ENCODE data around the gene BRSK1.

Gene BRSK1

GRCh38 chr19:55269299-55269698 lies 14.5 kb upstream of the BRSK1 start:
- Histone ChIP-seq H3K27me3 (ENCODE audit: control insufficient read depth in 3 of 3, insufficient read depth in 3 of 3, low read depth in 1 of 3, low read length in 3 of 3) (no peaks in the 10 kb centered on the region), H2BK120ac (ENCODE audit: low read depth, low read length) (no peak overlapping the region), H3K9me3 (replicated peaks in 1 of 2; ENCODE audit: control insufficient read depth in 2 of 2, insufficient read depth in 1 of 2, low read depth in 1 of 2, low read length in 2 of 2) (peaks cover 3% of the 10 kb centered on the region in 2 donors), H2AK5ac (ENCODE audit: low read depth, low read length) (no peak overlapping the region), H3K9ac (ENCODE audit: low read depth, low read length, poor library complexity) (no peak overlapping the region), H3K4ac (ENCODE audit: low read length) (no peak overlapping the region), H3K4me3 (ENCODE audit: low read length in 2 of 2) (no peak overlapping the region), H4K91ac (ENCODE audit: low read depth, low read length, poor library complexity) (no peak overlapping the region), H3K79me1 (ENCODE audit: low read depth, low read length) (no peaks in the 10 kb centered on the region), H3K18ac (ENCODE audit: low read length) (no peak overlapping the region), H3K36me3 (replicated peaks in 1 of 2; ENCODE audit: control insufficient read depth in 2 of 2, insufficient read depth in 2 of 2, low read length in 2 of 2) (peaks cover 14 to 24% of the 10 kb centered on the region in 2 donors), H3K4me1 (ENCODE audit: control insufficient read depth in 2 of 2, insufficient read depth in 1 of 2, low read depth in 1 of 2, low read length in 2 of 2) (no peaks in the 10 kb centered on the region), H3K14ac (ENCODE audit: low read length) (no peak overlapping the region), H2BK5ac (ENCODE audit: low read length) (no peak overlapping the region), H2AFZ (ENCODE audit: low read length) (no peak overlapping the region), H3K27ac (replicated peaks; ENCODE audit: low read length) (no peak overlapping the region), H3K23ac (ENCODE audit: low read depth, low read length, poor library complexity) (no peak overlapping the region), H2BK12ac (ENCODE audit: low read length) (no peak overlapping the region), H3K4me2 (ENCODE audit: insufficient read depth, low read length, poor library complexity, severe bottlenecking) (no peak overlapping the region), H4K8ac (ENCODE audit: low read depth, low read length) (no peak overlapping the region), H2BK15ac (ENCODE audit: low read length) (no peak overlapping the region)
- DNase-seq (ENCODE audit: low spot score): no peak
- no CpG with 5 or more reads among the region's 8 CpGs for WGBS, 2 donors (ENCODE audit: extremely low coverage in 2 of 2, insufficient read length in 2 of 2, insufficient replicate concordance in 1 of 2)

DNA sequence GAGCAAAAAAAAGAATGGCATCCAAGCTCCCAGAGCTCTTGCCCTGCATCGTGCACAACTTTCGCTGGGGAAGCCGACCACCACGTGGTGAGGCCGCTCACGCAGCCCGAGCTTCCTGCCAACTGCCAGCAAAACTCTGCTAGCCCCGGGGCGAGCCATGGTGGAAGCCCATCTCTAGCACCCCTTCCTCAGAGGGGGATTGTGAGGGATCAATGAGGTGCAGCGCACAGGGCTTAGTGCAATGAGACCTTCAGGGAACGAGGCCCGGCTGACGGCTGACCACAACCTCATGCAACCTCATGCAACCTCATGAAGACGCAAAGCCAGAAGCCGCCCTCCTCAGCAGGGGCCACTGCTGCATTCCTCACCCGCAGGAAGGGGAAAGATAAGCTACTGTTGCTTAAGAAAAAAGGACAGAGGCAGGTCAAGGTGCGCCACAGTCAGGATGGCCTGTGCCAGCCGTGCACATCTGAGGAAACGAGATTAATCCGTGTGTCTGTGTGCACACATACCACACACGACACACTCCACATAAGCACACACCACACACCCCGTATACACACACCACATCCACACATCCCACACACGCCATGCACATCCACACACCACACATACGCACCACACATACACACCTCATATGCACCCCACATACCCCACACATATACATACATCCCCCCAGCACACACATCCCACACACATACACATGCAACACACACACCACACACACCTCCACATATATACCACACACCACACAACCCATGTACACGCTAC lies 13.4 kb upstream of the BRSK1 start:
- H3K4me1 ChIP-seq (ENCODE audit: control insufficient read depth in 2 of 2, insufficient read depth in 1 of 2, low read depth in 1 of 2, low read length in 2 of 2): no peaks in the 10 kb centered on the region
- no peak overlapping the region for H2BK120ac ChIP-seq (ENCODE audit: low read depth, low read length)
- peaks cover 14 to 30% of the 10 kb centered on the region in 2 donors for H3K36me3 ChIP-seq (replicated peaks in 1 of 2; ENCODE audit: control insufficient read depth in 2 of 2, insufficient read depth in 2 of 2, low read length in 2 of 2)
- no peak overlapping the region for H3K4ac ChIP-seq (ENCODE audit: low read length)
- H2AK5ac ChIP-seq (ENCODE audit: low read depth, low read length): no peak overlapping the region
- H2BK12ac ChIP-seq (ENCODE audit: low read length): no peak overlapping the region
- H3K14ac ChIP-seq (ENCODE audit: low read length): no peak overlapping the region
- no peak overlapping the region for H2BK5ac ChIP-seq (ENCODE audit: low read length)
- peaks cover 3% of the 10 kb centered on the region in 2 donors for H3K9me3 ChIP-seq (replicated peaks in 1 of 2; ENCODE audit: control insufficient read depth in 2 of 2, insufficient read depth in 1 of 2, low read depth in 1 of 2, low read length in 2 of 2)
- H3K23ac ChIP-seq (ENCODE audit: low read depth, low read length, poor library complexity): peak overlapping the region; percentile 26
- H3K27ac ChIP-seq (replicated peaks; ENCODE audit: low read length): no peak overlapping the region
- peak overlapping the region; percentile 3 for H3K9ac ChIP-seq (ENCODE audit: low read depth, low read length, poor library complexity)
- H4K8ac ChIP-seq (ENCODE audit: low read depth, low read length): no peak overlapping the region
- H3K4me3 ChIP-seq (ENCODE audit: low read length in 2 of 2): peak overlapping the region in 1 of 2 donors; percentile 18
- H3K79me1 ChIP-seq (ENCODE audit: low read depth, low read length): no peaks in the 10 kb centered on the region
- H3K27me3 ChIP-seq (ENCODE audit: control insufficient read depth in 3 of 3, insufficient read depth in 3 of 3, low read depth in 1 of 3, low read length in 3 of 3): no peaks in the 10 kb centered on the region
- H3K4me2 ChIP-seq (ENCODE audit: insufficient read depth, low read length, poor library complexity, severe bottlenecking): no peak overlapping the region
- no peak overlapping the region for H2AFZ ChIP-seq (ENCODE audit: low read length)
- H4K91ac ChIP-seq (ENCODE audit: low read depth, low read length, poor library complexity): no peak overlapping the region
- no peak overlapping the region for H3K18ac ChIP-seq (ENCODE audit: low read length)
- WGBS, 2 donors (ENCODE audit: extremely low coverage in 2 of 2, insufficient read length in 2 of 2, insufficient replicate concordance in 1 of 2): 100% methylated on average over 1 to 4 of the region's 25 CpGs
- no peak for DNase-seq (ENCODE audit: low spot score)
- no peak overlapping the region for H2BK15ac ChIP-seq (ENCODE audit: low read length)

DNA sequence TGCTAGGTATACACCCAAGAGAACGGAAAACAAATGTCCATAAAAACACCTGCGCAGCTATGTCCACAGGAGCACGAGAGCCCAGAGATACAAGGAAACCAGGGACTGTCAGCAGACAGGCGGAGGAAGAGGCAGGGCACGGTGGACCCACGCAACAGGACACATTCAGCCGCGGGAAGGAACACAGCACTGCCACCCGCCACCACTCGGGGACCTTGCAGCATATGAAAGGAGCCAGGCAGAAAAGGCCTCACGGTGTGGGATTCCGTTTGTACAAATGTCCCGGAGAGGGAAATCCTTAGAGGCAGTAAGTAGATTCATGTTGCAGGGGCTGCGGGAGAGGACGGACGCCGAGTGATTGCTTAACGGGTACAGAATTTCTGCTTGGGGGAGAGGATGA lies 11.7 kb upstream of the BRSK1 start:
- Histone ChIP-seq H2BK12ac (ENCODE audit: low read length) (no peak overlapping the region), H4K91ac (ENCODE audit: low read depth, low read length, poor library complexity) (no peak overlapping the region), H2AK5ac (ENCODE audit: low read depth, low read length) (no peak overlapping the region), H4K8ac (ENCODE audit: low read depth, low read length) (no peak overlapping the region), H3K23ac (ENCODE audit: low read depth, low read length, poor library complexity) (no peak overlapping the region), H3K4me2 (ENCODE audit: insufficient read depth, low read length, poor library complexity, severe bottlenecking) (no peak overlapping the region), H3K18ac (ENCODE audit: low read length) (no peak overlapping the region), H3K4ac (ENCODE audit: low read length) (no peak overlapping the region), H2BK15ac (ENCODE audit: low read length) (no peak overlapping the region), H3K79me1 (ENCODE audit: low read depth, low read length) (no peaks in the 10 kb centered on the region), H3K27ac (replicated peaks; ENCODE audit: low read length) (no peak overlapping the region), H3K9ac (ENCODE audit: low read depth, low read length, poor library complexity) (no peak overlapping the region), H3K14ac (ENCODE audit: low read length) (no peak overlapping the region), H2BK120ac (ENCODE audit: low read depth, low read length) (no peak overlapping the region), H3K36me3 (replicated peaks in 1 of 2; ENCODE audit: control insufficient read depth in 2 of 2, insufficient read depth in 2 of 2, low read length in 2 of 2) (peaks cover 18 to 41% of the 10 kb centered on the region in 2 donors), H3K9me3 (replicated peaks in 1 of 2; ENCODE audit: control insufficient read depth in 2 of 2, insufficient read depth in 1 of 2, low read depth in 1 of 2, low read length in 2 of 2) (no peaks in the 10 kb centered on the region), H3K4me1 (ENCODE audit: control insufficient read depth in 2 of 2, insufficient read depth in 1 of 2, low read depth in 1 of 2, low read length in 2 of 2) (no peaks in the 10 kb centered on the region), H2AFZ (ENCODE audit: low read length) (no peak overlapping the region), H3K4me3 (ENCODE audit: low read length in 2 of 2) (no peak overlapping the region), H2BK5ac (ENCODE audit: low read length) (no peak overlapping the region), H3K27me3 (ENCODE audit: control insufficient read depth in 3 of 3, insufficient read depth in 3 of 3, low read depth in 1 of 3, low read length in 3 of 3) (no peaks in the 10 kb centered on the region)
- no peak for DNase-seq (ENCODE audit: low spot score)
- WGBS, 2 donors (ENCODE audit: extremely low coverage in 2 of 2, insufficient read length in 2 of 2, insufficient replicate concordance in 1 of 2): no CpG with 5 or more reads among the region's 18 CpGs

- H3K4me3 ChIP-seq (ENCODE audit: low read length in 2 of 2): no peak overlapping the region
- H3K4me1 ChIP-seq (ENCODE audit: control insufficient read depth in 2 of 2, insufficient read depth in 1 of 2, low read depth in 1 of 2, low read length in 2 of 2): peaks cover 2 to 3% of the 10 kb centered on the region in 2 donors
- H2BK15ac ChIP-seq (ENCODE audit: low read length): no peak overlapping the region
- peak overlapping the region; percentile 69 for H4K91ac ChIP-seq (ENCODE audit: low read depth, low read length, poor library complexity)
- H3K27ac ChIP-seq (replicated peaks; ENCODE audit: low read length): no peak overlapping the region
- no peak overlapping the region for H3K18ac ChIP-seq (ENCODE audit: low read length)
- H3K79me1 ChIP-seq (ENCODE audit: low read depth, low read length): peaks cover 3% of the 10 kb centered on the region
- H3K9me3 ChIP-seq (replicated peaks in 1 of 2; ENCODE audit: control insufficient read depth in 2 of 2, insufficient read depth in 1 of 2, low read depth in 1 of 2, low read length in 2 of 2): no peaks in the 10 kb centered on the region
- H2AK5ac ChIP-seq (ENCODE audit: low read depth, low read length): no peak overlapping the region
- no peak overlapping the region for H3K4ac ChIP-seq (ENCODE audit: low read length)
- H3K14ac ChIP-seq (ENCODE audit: low read length): no peak overlapping the region
- H2BK120ac ChIP-seq (ENCODE audit: low read depth, low read length): no peak overlapping the region
- no peak overlapping the region for H3K23ac ChIP-seq (ENCODE audit: low read depth, low read length, poor library complexity)
- H3K27me3 ChIP-seq (ENCODE audit: control insufficient read depth in 3 of 3, insufficient read depth in 3 of 3, low read depth in 1 of 3, low read length in 3 of 3): no peaks in the 10 kb centered on the region
- no peak overlapping the region for H2AFZ ChIP-seq (ENCODE audit: low read length)
- H3K4me2 ChIP-seq (ENCODE audit: insufficient read depth, low read length, poor library complexity, severe bottlenecking): no peak overlapping the region
- H3K36me3 ChIP-seq (replicated peaks in 1 of 2; ENCODE audit: control insufficient read depth in 2 of 2, insufficient read depth in 2 of 2, low read length in 2 of 2): peaks cover 19 to 43% of the 10 kb centered on the region in 2 donors
- H2BK12ac ChIP-seq (ENCODE audit: low read length): no peak overlapping the region
- no peak for DNase-seq (ENCODE audit: low spot score)
- WGBS, 2 donors (ENCODE audit: extremely low coverage in 2 of 2, insufficient read length in 2 of 2, insufficient replicate concordance in 1 of 2): no CpG with 5 or more reads among the region's 36 CpGs
- H3K9ac ChIP-seq (ENCODE audit: low read depth, low read length, poor library complexity): peak overlapping the region; percentile 32
- no peak overlapping the region for H2BK5ac ChIP-seq (ENCODE audit: low read length)
- no peak overlapping the region for H4K8ac ChIP-seq (ENCODE audit: low read depth, low read length)
Observed at GRCh38 chr19:55273978-55274707, 9.7 kb upstream of the BRSK1 start.
